ENCODE data around the gene HPCAL4.
A peak's percentile ranks its signal among the peaks of the same experiment; 100 is the strongest.

- TF ChIP-seq MYC (IDR thresholded peaks at IDR 0.05; ENCODE audit: insufficient read depth, insufficient read length, insufficient replicate concordance, low read length, severe bottlenecking) (no peak), ZZZ3 (IDR thresholded peaks at IDR 0.05; ENCODE audit: control insufficient read depth, insufficient read length, low read depth) (no peak), CEBPB (IDR thresholded peaks at IDR 0.05; ENCODE audit: borderline replicate concordance in 1 of 2, low read depth in 2 of 2, low read length in 2 of 2) (no peak), ZNF207 (IDR thresholded peaks at IDR 0.05; ENCODE audit: borderline replicate concordance) (no peak), RAD51 (IDR thresholded peaks at IDR 0.05) (no peak), ZBTB33 (IDR thresholded peaks at IDR 0.05) (no peak), CBX3 (IDR thresholded peaks at IDR 0.05; ENCODE audit: borderline replicate concordance, low read depth) (no peak), CTCF (IDR thresholded peaks at IDR 0.05 in 2 of 3, conservative IDR thresholded peaks at IDR 0.05 in 1 of 3; ENCODE audit: control insufficient read depth in 2 of 3, extremely low read depth in 1 of 3, insufficient read depth in 1 of 3, low read depth in 3 of 3, low read length in 3 of 3) (no peak), BCL11A (IDR thresholded peaks at IDR 0.05; ENCODE audit: low read depth, low read length) (0 out of 2 replicates have a peak, but pooled peaks have one; percentile 20), SRF (IDR thresholded peaks at IDR 0.05; ENCODE audit: low read depth in 2 of 2, low read length in 2 of 2) (no peak)
Observed at GRCh38 chr1:39727221-39727931, 36.1 kb upstream of the HPCAL4 start.

Data from GM12878 (cell line).